GM20000 (cell line): ENCODE data around the gene DYNC1LI2.

Source experiments
- DNase-seq: peaks from one replicate; pipeline ENCODE4 v3.0.0; 2012; ENCODE audit warnings: low spot score
- CTCF ChIP-seq: IDR thresholded peaks from 2 replicates; pipeline ENCODE4 v1.5.1; 2012; ENCODE audit warnings: mild to moderate bottlenecking, control low read depth; ENCODE audit errors: extremely low read depth, missing control alignments

Gene DYNC1LI2

GRCh38 chr16:66750279-66751052, 943 bp downstream of the DYNC1LI2 start:
- peak; percentile 50 for DNase-seq
- TF ChIP-seq CTCF = no peak

GRCh38 chr16:66746682-66747081, 4.7 kb downstream of the DYNC1LI2 start:
- no peak for DNase-seq
- no peak for TF ChIP-seq CTCF

- no peak for DNase-seq
- no peak for TF ChIP-seq CTCF
Observed at GRCh38 chr16:66746048-66746447, 5.4 kb downstream of the DYNC1LI2 start.

- no peak for DNase-seq
- no peak for TF ChIP-seq CTCF
Observed at GRCh38 chr16:66741950-66742808, 9.2 kb downstream of the DYNC1LI2 start.

- no peak for TF ChIP-seq CTCF
- DNase-seq = no peak
Observed at GRCh38 chr16:66741169-66741900, 10.1 kb downstream of the DYNC1LI2 start.

GRCh38 chr16:66740533-66740932, 10.9 kb downstream of the DYNC1LI2 start:
- TF ChIP-seq CTCF = no peak

GRCh38 chr16:66740010-66740409, 11.4 kb downstream of the DYNC1LI2 start:
- peak; percentile 23 for TF ChIP-seq CTCF
- peak; percentile 60 for DNase-seq

More at GRCh38 chr16:66740533-66740932, 10.9 kb downstream of the DYNC1LI2 start:
- no peak for DNase-seq
